ENCODE data around the gene PRDM15.

The PRDM15 gene

GRCh38 chr21:41885341-41886024 is 6.3 kb upstream of the PRDM15 start:
- peaks cover 29% of the 10 kb centered on the region for H3K36me3 Mint-ChIP-seq (ENCODE audit: low read depth)

GRCh38 chr21:41884501-41885030 is 5.4 kb upstream of the PRDM15 start:
- intact Hi-C loops (cut with micrococcal nuclease), result loop anchor here (10.0 kb wide), 1 partner anchor 60 kb away; no protein-coding TSS in a partner anchor

More at GRCh38 chr21:41885341-41886024, 6.3 kb upstream of the PRDM15 start:
- no peak overlapping the region for H3K4me3 Mint-ChIP-seq
- H3K4me1 Mint-ChIP-seq (ENCODE audit: low read depth), result peaks cover 8% of the 10 kb centered on the region
- no peaks in the 10 kb centered on the region for H3K9me3 Mint-ChIP-seq
- no peak overlapping the region for H3K27ac Mint-ChIP-seq
- peaks cover 4% of the 10 kb centered on the region for H3K27me3 Mint-ChIP-seq
- intact Hi-C loops (cut with micrococcal nuclease), result loop anchor here (10.0 kb wide), 1 partner anchor 59 kb away; no protein-coding TSS in a partner anchor

GRCh38 chr21:41883582-41883981 is 4.4 kb upstream of the PRDM15 start:
- intact Hi-C loops (cut with micrococcal nuclease), result loop anchor here (10.0 kb wide), 1 partner anchor 61 kb away; no protein-coding TSS in a partner anchor
- H3K4me1 Mint-ChIP-seq (ENCODE audit: low read depth), result peaks cover 8% of the 10 kb centered on the region
- H3K36me3 Mint-ChIP-seq (ENCODE audit: low read depth), result peaks cover 10% of the 10 kb centered on the region
- H3K9me3 Mint-ChIP-seq, result no peaks in the 10 kb centered on the region
- H3K27me3 Mint-ChIP-seq, result peaks cover 4% of the 10 kb centered on the region
- H3K27ac Mint-ChIP-seq, result no peak overlapping the region
- H3K4me3 Mint-ChIP-seq, result no peak overlapping the region

More at GRCh38 chr21:41884501-41885030, 5.4 kb upstream of the PRDM15 start:
- H3K4me3 Mint-ChIP-seq, result no peak overlapping the region
- H3K27ac Mint-ChIP-seq, result no peak overlapping the region
- peaks cover 4% of the 10 kb centered on the region for H3K27me3 Mint-ChIP-seq
- H3K9me3 Mint-ChIP-seq, result no peaks in the 10 kb centered on the region
- H3K36me3 Mint-ChIP-seq (ENCODE audit: low read depth), result peaks cover 20% of the 10 kb centered on the region
- peaks cover 8% of the 10 kb centered on the region for H3K4me1 Mint-ChIP-seq (ENCODE audit: low read depth)

- no peaks in the 10 kb centered on the region for H3K9me3 Mint-ChIP-seq
- no peak overlapping the region for H3K27ac Mint-ChIP-seq
- H3K4me1 Mint-ChIP-seq (ENCODE audit: low read depth), result peaks cover 30% of the 10 kb centered on the region
- peaks cover 4% of the 10 kb centered on the region for H3K27me3 Mint-ChIP-seq
- intact Hi-C loops (cut with micrococcal nuclease), result loop anchor here (10.0 kb wide), 1 partner anchor 64 kb away; no protein-coding TSS in a partner anchor
- no peak overlapping the region for H3K4me3 Mint-ChIP-seq
- no peaks in the 10 kb centered on the region for H3K36me3 Mint-ChIP-seq (ENCODE audit: low read depth)
Observed at GRCh38 chr21:41881051-41881450, 1.9 kb upstream of the PRDM15 start.

DNA sequence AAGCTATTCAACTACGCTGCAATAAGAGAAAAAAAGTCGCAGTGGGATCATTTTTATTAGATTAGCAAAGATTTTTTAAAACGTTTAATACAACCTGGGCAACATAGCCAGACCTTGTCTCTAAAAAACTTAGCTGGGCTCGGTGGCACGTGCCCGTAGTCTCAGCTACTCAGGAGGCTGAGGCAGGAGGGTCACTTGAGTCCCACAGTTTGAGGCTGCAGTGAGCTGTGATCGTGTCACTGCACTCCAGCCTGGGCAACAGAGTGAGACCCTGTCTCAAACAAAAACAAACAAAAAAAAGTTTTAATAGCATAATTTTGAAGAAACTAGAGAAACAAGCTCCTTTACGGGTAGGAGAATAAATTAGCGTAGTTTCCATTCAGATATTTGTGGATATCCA is 1.0 kb upstream of the PRDM15 start:
- Mint-ChIP-seq H3K27me3 (no peaks in the 10 kb centered on the region), H3K36me3 (ENCODE audit: low read depth) (no peaks in the 10 kb centered on the region), H3K4me1 (ENCODE audit: low read depth) (peaks cover 22% of the 10 kb centered on the region), H3K9me3 (no peaks in the 10 kb centered on the region), H3K27ac (peak overlapping the region; percentile 91), H3K4me3 (no peak overlapping the region)
- intact Hi-C loops (cut with micrococcal nuclease), result loop anchor here (10.0 kb wide), 1 partner anchor 65 kb away; no protein-coding TSS in a partner anchor

DNA sequence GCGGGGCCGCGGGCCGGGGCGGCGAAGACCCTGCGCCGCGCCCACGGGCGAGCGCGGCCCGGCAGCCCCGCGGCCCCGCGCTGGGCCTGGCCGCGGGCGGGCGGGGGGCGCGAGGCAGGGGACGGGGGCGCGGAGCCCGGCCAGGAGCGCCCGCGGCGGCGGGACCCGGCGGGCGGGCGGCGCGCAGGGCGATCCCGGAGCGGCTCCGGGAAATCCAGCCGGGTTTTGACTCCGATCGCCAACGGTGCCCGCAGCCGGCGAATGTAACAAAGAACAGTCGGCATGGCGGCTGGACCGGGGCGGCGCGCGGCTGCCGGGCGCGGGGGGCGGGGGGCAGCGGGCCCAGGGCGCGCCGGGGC is 334 bp downstream of the PRDM15 start:
- H3K4me3 Mint-ChIP-seq, result peak overlapping the region; percentile 62
- no peaks in the 10 kb centered on the region for H3K9me3 Mint-ChIP-seq
- H3K27me3 Mint-ChIP-seq, result no peaks in the 10 kb centered on the region
- peaks cover 6% of the 10 kb centered on the region for H3K36me3 Mint-ChIP-seq (ENCODE audit: low read depth)
- peak overlapping the region; percentile 91 for H3K27ac Mint-ChIP-seq
- H3K4me1 Mint-ChIP-seq (ENCODE audit: low read depth), result peaks cover 22% of the 10 kb centered on the region
- intact Hi-C loops (cut with micrococcal nuclease), result loop anchor here (5.0 kb wide), 1 partner anchor 238 kb away; no protein-coding TSS in a partner anchor

- Mint-ChIP-seq H3K4me1 (ENCODE audit: low read depth) (peaks cover 22% of the 10 kb centered on the region), H3K4me3 (peak overlapping the region; percentile 73), H3K9me3 (no peaks in the 10 kb centered on the region), H3K27me3 (no peaks in the 10 kb centered on the region), H3K27ac (peak overlapping the region; percentile 60), H3K36me3 (ENCODE audit: low read depth) (peaks cover 12% of the 10 kb centered on the region)
- intact Hi-C loops (cut with micrococcal nuclease), result loop anchor here (5.0 kb wide), 1 partner anchor 239 kb away; no protein-coding TSS in a partner anchor
Observed at GRCh38 chr21:41877901-41878830, 978 bp downstream of the PRDM15 start.

- Mint-ChIP-seq H3K4me1 (ENCODE audit: low read depth) (peaks cover 22% of the 10 kb centered on the region), H3K27me3 (no peaks in the 10 kb centered on the region), H3K9me3 (no peaks in the 10 kb centered on the region), H3K27ac (no peak overlapping the region), H3K36me3 (ENCODE audit: low read depth) (peaks cover 15% of the 10 kb centered on the region), H3K4me3 (no peak overlapping the region)
- intact Hi-C loops (cut with micrococcal nuclease), result loop anchor here (5.0 kb wide), 1 partner anchor 240 kb away; no protein-coding TSS in a partner anchor
Observed at GRCh38 chr21:41876928-41877652, 2.1 kb downstream of the PRDM15 start.

DNA sequence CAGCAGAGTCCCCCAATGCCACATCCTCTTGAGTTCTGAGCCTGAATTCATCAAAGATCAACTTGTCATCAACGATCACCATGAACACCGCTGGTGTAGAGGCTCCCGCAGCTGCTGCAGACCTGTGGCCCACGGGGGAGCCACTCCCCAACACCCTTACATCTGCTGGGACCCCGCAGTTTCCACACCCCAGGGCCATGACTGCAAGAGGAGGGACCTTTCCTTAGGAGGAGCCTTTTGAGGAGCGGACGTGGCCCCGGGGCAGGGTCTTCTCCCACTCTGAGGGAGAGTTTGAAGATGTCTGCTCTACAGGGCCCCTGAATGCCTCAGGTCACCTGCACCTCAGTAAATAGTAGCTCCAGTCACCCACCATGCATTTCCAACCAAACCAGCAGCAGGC is 2.7 kb downstream of the PRDM15 start:
- H3K27me3 Mint-ChIP-seq, result no peaks in the 10 kb centered on the region
- intact Hi-C loops (cut with micrococcal nuclease), result loop anchor here (5.0 kb wide), 1 partner anchor 241 kb away; no protein-coding TSS in a partner anchor
- no peak overlapping the region for H3K4me3 Mint-ChIP-seq
- no peaks in the 10 kb centered on the region for H3K9me3 Mint-ChIP-seq
- no peak overlapping the region for H3K27ac Mint-ChIP-seq
- peaks cover 22% of the 10 kb centered on the region for H3K4me1 Mint-ChIP-seq (ENCODE audit: low read depth)
- H3K36me3 Mint-ChIP-seq (ENCODE audit: low read depth), result peaks cover 15% of the 10 kb centered on the region

GRCh38 chr21:41875086-41875485 is 4.1 kb downstream of the PRDM15 start:
- intact Hi-C loops (cut with micrococcal nuclease), result loop anchor here (5.0 kb wide), 1 partner anchor 242 kb away; no protein-coding TSS in a partner anchor
- Mint-ChIP-seq H3K9me3 (no peaks in the 10 kb centered on the region), H3K4me1 (ENCODE audit: low read depth) (peaks cover 22% of the 10 kb centered on the region), H3K36me3 (ENCODE audit: low read depth) (peaks cover 15% of the 10 kb centered on the region), H3K4me3 (no peak overlapping the region), H3K27me3 (no peaks in the 10 kb centered on the region), H3K27ac (no peak overlapping the region)

- no peak overlapping the region for H3K4me3 Mint-ChIP-seq
- no peaks in the 10 kb centered on the region for H3K9me3 Mint-ChIP-seq
- H3K27ac Mint-ChIP-seq, result no peak overlapping the region
- peaks cover 15% of the 10 kb centered on the region for H3K36me3 Mint-ChIP-seq (ENCODE audit: low read depth)
- H3K4me1 Mint-ChIP-seq (ENCODE audit: low read depth), result peaks cover 22% of the 10 kb centered on the region
- H3K27me3 Mint-ChIP-seq, result no peaks in the 10 kb centered on the region
- intact Hi-C loops (cut with micrococcal nuclease), result loop anchor here (5.0 kb wide), 1 partner anchor 243 kb away; no protein-coding TSS in a partner anchor
Observed at GRCh38 chr21:41874611-41875010, 4.5 kb downstream of the PRDM15 start.

DNA sequence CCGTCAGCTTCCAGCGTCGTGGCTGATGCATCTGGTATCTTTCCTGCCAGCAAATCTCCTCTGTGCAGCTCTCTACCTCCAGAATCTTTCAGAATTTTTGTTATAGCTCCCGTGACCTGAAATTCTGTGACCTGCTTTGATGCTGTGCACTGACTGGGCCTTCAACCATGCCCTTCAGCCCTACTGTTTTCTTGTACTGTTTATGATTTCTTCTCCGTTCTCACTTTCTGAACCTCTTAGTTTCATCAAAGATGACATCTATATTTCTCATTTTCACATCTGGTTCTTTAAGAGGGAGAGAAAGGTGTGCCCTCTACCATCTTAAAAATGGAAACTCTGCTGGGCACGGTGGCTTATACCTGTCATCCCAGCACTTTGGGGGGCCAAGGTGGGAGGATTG is 5.7 kb downstream of the PRDM15 start:
- intact Hi-C loops (cut with micrococcal nuclease), result no loop called here
- H3K27me3 Mint-ChIP-seq, result no peaks in the 10 kb centered on the region
- no peaks in the 10 kb centered on the region for H3K9me3 Mint-ChIP-seq
- no peak overlapping the region for H3K4me3 Mint-ChIP-seq
- H3K27ac Mint-ChIP-seq, result no peak overlapping the region
- peaks cover 15% of the 10 kb centered on the region for H3K36me3 Mint-ChIP-seq (ENCODE audit: low read depth)
- peaks cover 22% of the 10 kb centered on the region for H3K4me1 Mint-ChIP-seq (ENCODE audit: low read depth)

GRCh38 chr21:41873005-41873404 is 6.1 kb downstream of the PRDM15 start:
- no peak overlapping the region for H3K4me3 Mint-ChIP-seq
- H3K36me3 Mint-ChIP-seq (ENCODE audit: low read depth), result peaks cover 15% of the 10 kb centered on the region
- H3K27ac Mint-ChIP-seq, result no peak overlapping the region

More at GRCh38 chr21:41873005-41873404, 6.1 kb downstream of the PRDM15 start:
- intact Hi-C loops (cut with micrococcal nuclease), result no loop called here
- no peaks in the 10 kb centered on the region for H3K9me3 Mint-ChIP-seq
- no peaks in the 10 kb centered on the region for H3K27me3 Mint-ChIP-seq
- H3K4me1 Mint-ChIP-seq (ENCODE audit: low read depth), result peaks cover 19% of the 10 kb centered on the region
